Measurements from ENCODE around the gene PDGFRA.

The PDGFRA gene

DNA sequence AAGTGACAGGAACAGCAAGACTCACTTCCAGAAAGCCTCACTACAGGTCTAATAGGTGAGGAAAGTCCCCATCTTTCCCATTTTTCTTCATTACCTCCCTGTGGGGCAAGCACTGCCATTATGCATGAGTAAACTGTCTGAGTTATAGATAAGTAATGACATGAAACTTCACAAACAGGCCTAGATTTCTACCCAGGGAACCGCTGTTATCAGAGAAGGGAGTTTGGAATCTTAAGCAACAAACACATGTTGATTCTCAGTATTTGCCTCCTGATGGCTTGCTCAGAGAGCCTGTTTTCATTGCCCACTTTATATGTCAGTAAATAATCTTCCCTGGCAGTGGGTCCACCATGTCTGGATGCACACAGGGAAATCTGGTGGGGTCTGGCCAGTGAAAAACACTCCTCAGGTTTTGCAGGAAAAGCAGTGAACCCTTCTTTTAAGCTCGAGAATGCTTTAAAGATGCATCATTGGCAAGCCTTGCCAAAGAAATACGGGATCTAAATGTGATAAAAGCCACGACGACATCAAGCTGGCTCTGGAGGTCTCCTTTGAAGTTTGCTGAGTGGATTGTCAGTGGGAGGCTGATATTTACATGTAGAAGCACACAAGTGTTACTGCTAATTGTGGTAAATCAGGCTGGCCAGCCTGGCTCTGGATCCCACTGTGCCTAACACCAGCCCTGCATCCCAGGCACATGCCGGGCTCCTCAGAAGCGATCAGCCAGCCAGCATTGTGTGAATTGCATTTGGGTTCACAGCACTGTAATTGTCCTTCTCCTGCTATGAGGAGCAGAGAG lies 25.2 kb downstream of the PDGFRA start:
- DNase-seq (ENCODE audit: low read depth), result no peak
- H3K4me3 ChIP-seq (ENCODE audit: low read length), result no peak overlapping the region
- TF ChIP-seq, protein P1, sequence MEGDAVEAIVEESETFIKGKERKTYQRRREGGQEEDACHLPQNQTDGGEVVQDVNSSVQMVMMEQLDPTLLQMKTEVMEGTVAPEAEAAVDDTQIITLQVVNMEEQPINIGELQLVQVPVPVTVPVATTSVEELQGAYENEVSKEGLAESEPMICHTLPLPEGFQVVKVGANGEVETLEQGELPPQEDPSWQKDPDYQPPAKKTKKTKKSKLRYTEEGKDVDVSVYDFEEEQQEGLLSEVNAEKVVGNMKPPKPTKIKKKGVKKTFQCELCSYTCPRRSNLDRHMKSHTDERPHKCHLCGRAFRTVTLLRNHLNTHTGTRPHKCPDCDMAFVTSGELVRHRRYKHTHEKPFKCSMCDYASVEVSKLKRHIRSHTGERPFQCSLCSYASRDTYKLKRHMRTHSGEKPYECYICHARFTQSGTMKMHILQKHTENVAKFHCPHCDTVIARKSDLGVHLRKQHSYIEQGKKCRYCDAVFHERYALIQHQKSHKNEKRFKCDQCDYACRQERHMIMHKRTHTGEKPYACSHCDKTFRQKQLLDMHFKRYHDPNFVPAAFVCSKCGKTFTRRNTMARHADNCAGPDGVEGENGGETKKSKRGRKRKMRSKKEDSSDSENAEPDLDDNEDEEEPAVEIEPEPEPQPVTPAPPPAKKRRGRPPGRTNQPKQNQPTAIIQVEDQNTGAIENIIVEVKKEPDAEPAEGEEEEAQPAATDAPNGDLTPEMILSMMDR (conservative IDR thresholded peaks at IDR 0.05; ENCODE audit: low read depth, low read length), result no peak

- H3K4me3 ChIP-seq (ENCODE audit: low read length), result no peak overlapping the region
- no peak for DNase-seq (ENCODE audit: low read depth)
These were observed 25.8 kb downstream of the PDGFRA start for GRCh38 chr4:54254915-54255246.

DNA sequence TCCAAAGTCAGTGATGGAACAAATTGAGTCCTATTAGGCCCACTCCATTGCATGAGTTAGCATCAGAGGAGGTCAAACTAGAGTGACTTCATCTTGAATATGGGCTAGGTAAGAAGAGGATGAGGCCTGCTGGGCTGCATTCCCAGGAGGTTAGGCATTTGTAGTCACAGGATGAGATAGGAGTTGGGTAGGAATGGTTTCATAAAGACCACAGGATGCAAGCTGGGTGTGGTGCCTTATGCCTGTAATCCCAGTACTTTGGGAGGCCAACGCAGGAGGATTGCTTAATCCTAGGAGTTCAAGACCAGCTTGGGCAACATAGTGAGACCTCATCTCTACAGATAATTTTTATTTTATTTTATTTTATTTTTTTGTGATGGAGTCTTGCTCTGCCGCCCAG lies 26.8 kb downstream of the PDGFRA start:
- DNase-seq (ENCODE audit: low read depth), result no peak
- TF ChIP-seq, protein P1 (conservative IDR thresholded peaks at IDR 0.05; ENCODE audit: low read depth, low read length), result no peak
- H3K4me3 ChIP-seq (ENCODE audit: low read length), result no peak overlapping the region

More at GRCh38 chr4:54254915-54255246, 25.8 kb downstream of the PDGFRA start:
- TF ChIP-seq, protein P1 (conservative IDR thresholded peaks at IDR 0.05; ENCODE audit: low read depth, low read length), result no peak

DNA sequence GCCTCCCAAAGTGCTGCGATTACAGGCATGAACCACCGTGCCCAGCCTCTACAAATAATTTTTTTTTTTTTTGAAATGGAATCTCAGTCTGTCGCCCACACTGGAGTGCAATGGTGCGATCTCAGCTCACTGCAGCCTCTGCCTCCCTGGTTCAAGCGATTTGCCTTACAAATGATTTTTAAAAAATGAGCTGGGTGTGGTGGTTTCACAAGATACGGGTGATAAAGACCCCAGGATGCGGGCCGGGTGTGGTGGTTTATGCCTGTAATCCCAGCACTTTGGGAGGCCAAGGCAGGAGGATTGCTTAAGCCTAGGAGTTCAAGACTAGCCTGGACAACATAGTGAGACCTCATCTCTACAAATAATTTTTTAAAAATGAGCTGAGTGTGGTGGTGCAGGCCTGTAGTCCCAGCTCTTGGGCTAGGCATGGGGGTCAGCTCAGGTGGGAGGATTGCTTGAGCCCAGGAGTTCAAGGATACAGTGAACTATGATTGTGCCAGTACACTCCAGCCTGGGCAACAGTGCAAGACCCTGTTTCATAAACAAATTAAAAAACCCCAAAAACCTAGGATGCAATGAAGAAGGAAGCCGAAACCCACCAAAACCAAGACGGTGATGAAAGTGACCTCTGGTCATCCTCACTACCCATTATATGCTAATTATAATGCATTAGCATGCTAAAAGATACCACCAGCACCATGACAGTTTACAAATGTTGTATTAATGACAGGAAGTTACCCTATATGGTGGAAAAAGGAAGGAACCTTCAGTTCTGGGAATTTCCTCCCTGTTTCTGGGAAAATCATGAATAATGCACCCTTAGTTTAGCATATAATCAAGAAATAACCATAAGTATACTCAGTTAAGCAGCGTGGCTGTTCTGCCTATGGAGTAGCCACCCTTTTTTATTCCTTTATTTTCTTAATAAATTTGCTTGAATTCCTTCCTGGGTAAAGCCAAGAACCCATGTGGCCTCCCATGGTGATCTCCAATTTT lies 27.7 kb downstream of the PDGFRA start:
- no peak for DNase-seq (ENCODE audit: low read depth)
- TF ChIP-seq, protein P1 (conservative IDR thresholded peaks at IDR 0.05; ENCODE audit: low read depth, low read length), result no peak
- no peak overlapping the region for H3K4me3 ChIP-seq (ENCODE audit: low read length)

DNA sequence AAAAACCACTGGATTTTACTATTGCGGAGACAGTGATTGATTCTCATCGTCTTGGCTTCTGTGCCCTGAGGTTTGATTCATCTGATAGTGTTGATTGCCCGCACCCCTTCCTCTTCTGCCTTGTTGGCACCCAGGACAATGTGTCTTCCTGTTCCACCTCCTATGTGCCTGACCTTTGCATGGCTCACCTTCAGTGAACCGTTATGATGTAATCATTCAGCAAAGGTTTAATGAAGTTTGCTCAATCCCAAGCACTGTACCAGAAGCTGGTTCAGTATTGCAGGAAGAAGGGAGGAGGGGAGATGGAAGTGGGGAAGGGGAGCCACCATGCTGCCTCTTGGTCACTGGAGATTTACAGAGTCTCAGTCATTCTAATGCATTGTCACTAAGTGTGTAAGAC lies 36.3 kb downstream of the PDGFRA start:
- H3K4me3 ChIP-seq (ENCODE audit: low read length), result no peak overlapping the region
- DNase-seq (ENCODE audit: low read depth), result no peak
- TF ChIP-seq, protein P1 (conservative IDR thresholded peaks at IDR 0.05; ENCODE audit: low read depth, low read length), result no peak

DNA sequence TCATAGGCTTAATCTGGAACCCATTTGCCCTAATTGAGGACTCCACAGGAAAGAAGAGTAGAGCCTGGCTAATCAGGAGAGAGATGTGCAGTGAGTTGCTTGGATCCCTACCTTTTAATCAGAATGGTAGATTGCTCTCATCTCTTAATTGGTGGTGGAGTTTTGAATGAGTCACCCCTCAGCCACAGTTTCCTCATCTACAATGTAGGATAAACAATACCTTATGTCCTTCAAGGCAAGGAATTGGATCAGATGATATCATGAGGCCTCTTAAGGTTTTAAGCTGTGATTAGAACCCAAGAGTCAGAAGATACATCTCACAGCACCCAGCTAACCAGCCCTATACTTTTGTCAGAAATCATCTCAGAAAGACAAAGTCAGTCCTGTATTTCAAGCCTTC lies 39.1 kb downstream of the PDGFRA start:
- H3K4me3 ChIP-seq (ENCODE audit: low read length), result no peak overlapping the region
- TF ChIP-seq, protein P1 (conservative IDR thresholded peaks at IDR 0.05; ENCODE audit: low read depth, low read length), result no peak
- DNase-seq (ENCODE audit: low read depth), result no peak

Data from retinal pigment epithelial cell (primary cell).